Natural killer cell (primary cell): Measurements from ENCODE around the gene NDST3. TPM values are rescaled to one million over a fixed set of nuclear protein-coding genes. Genes with fewer than 3 reads are reported as not detected.

Source experiments
- ATAC-seq, 3 donors: fragments of 150-1000 bp in 2 of 3; fragments of 200-7000 bp in 1 of 3; cut with Tn5 transposase; 1 replicate in 1 of 3; 2 replicates in 2 of 3; pipeline ENCODE4 v1.10.0; 2021; ENCODE audit warnings: mild to moderate bottlenecking in 2 of 3, moderate library complexity in 2 of 3
- DNase-seq, 2 donors: peaks; one replicate each; pipeline versions ENCODE4 v3.0.0 to v3.0.0-alpha.2; 2013 to 2021; ENCODE audit warnings: mixed read lengths in 1 of 2
- H3K27ac ChIP-seq: one replicate; pipeline ENCODE4 v1.5.1; 2013; ENCODE audit warnings: mild to moderate bottlenecking, low read length
- H3K27me3 ChIP-seq: one replicate; pipeline ENCODE4 v1.6.1; 2013; ENCODE audit warnings: low read length; ENCODE audit not compliant: control insufficient read depth, insufficient read depth
- H3K36me3 ChIP-seq: one replicate; pipeline ENCODE4 v1.6.1; 2013; ENCODE audit warnings: low read length; ENCODE audit not compliant: control insufficient read depth, insufficient read depth
- H3K4me1 ChIP-seq: one replicate; pipeline ENCODE4 v1.6.1; 2013; ENCODE audit warnings: low read length; ENCODE audit not compliant: control insufficient read depth, insufficient read depth
- H3K4me3 ChIP-seq: one replicate; pipeline ENCODE4 v1.5.1; 2013; ENCODE audit warnings: low read length
- H3K9me3 ChIP-seq: one replicate; pipeline ENCODE4 v1.6.1; 2013; ENCODE audit warnings: low read length; ENCODE audit not compliant: control insufficient read depth, insufficient read depth
- H3K27ac Mint-ChIP-seq, 2 donors: one replicate each; pipeline ENCODE4 v1.8.0; 2022; ENCODE audit warnings: mild to moderate bottlenecking in 2 of 2, mixed read lengths in 2 of 2, moderate library complexity in 1 of 2
- H3K27me3 Mint-ChIP-seq, 2 donors: one replicate each; pipeline ENCODE4 v1.8.0; 2022; ENCODE audit warnings: low read depth in 2 of 2, mixed read lengths in 2 of 2
- H3K36me3 Mint-ChIP-seq: one replicate; pipeline ENCODE4 v1.8.0; 2022; ENCODE audit warnings: mixed read lengths
- H3K4me1 Mint-ChIP-seq, 2 donors: one replicate each; pipeline ENCODE4 v1.8.0; 2022; ENCODE audit warnings: mixed read lengths in 2 of 2
- H3K4me3 Mint-ChIP-seq: one replicate; pipeline ENCODE4 v1.8.0; 2022; ENCODE audit warnings: mild to moderate bottlenecking, moderate library complexity, mixed read lengths
- H3K9me3 Mint-ChIP-seq, 2 donors: one replicate each; pipeline ENCODE4 v1.8.0; 2022; ENCODE audit warnings: mixed read lengths in 2 of 2
- WGBS: methylation state at CpG from one replicate; pipeline ENCODE4 v1.1.7; 2013; ENCODE audit warnings: missing lambda C conversion rate; ENCODE audit not compliant: insufficient coverage; 5-methylcytosine and 5-hydroxymethylcytosine counted together
- intact Hi-C: fragments of 100-400 bp; cut with micrococcal nuclease; formaldehyde crosslinking; loops from one replicate; pipeline ENCODE4 v1.14.2; 2022
- total RNA-seq, 4 donors: library from RNA; stranded (reverse); fragments of 120-200 nt in 1 of 4; gene quantifications; one replicate each; pipeline versions ENCODE4 v1.2.3 to v1.2.4, GENCODE V29; 2013 to 2022
- TF ChIP-seq, protein P1 (sequence below): fragments of 200-600 bp; IDR thresholded peaks from one replicate; pipeline ENCODE4 v1.8.0; 2022; ENCODE audit warnings: antibody characterized with exemption

The NDST3 gene
- total RNA-seq, 3 donors from 2014 or later (not counting 1 experiment from before 2014, with no cell fraction given), result not detected

DNA sequence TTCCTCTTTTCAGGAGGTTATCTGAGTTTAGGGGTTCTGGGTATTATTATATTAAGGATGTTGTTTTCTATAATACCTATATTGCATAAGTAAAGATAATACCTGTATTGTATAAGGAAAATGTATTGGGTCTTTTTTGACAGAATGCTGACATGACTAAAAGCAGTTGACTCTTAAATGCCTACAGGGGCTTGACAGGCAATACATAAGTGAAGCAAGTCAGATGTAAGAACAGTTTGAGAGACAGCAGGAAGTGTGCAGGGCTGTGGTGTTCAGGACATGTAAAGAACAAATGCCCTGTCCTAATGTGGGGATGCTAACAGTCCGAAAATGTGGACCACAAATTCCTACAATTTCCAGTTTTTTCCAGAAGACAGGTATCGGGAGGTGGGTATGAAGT lies 30.2 kb upstream of the NDST3 start:
- ATAC-seq, result no peak
- no peak overlapping the region for H3K27ac Mint-ChIP-seq
- Histone ChIP-seq H3K27ac (no peak overlapping the region), H3K27me3 (no peaks in the 10 kb centered on the region), H3K9me3 (peaks cover 3% of the 10 kb centered on the region), H3K4me1 (no peaks in the 10 kb centered on the region), H3K4me3 (no peak overlapping the region), H3K36me3 (no peaks in the 10 kb centered on the region)
- peaks cover 3 to 6% of the 10 kb centered on the region in 2 donors for H3K9me3 Mint-ChIP-seq
- no peak overlapping the region for H3K4me3 Mint-ChIP-seq
- no peaks in the 10 kb centered on the region for H3K4me1 Mint-ChIP-seq
- no peak for DNase-seq
- intact Hi-C loops, result no loop called here
- H3K36me3 Mint-ChIP-seq, result no peaks in the 10 kb centered on the region
- TF ChIP-seq, protein P1, sequence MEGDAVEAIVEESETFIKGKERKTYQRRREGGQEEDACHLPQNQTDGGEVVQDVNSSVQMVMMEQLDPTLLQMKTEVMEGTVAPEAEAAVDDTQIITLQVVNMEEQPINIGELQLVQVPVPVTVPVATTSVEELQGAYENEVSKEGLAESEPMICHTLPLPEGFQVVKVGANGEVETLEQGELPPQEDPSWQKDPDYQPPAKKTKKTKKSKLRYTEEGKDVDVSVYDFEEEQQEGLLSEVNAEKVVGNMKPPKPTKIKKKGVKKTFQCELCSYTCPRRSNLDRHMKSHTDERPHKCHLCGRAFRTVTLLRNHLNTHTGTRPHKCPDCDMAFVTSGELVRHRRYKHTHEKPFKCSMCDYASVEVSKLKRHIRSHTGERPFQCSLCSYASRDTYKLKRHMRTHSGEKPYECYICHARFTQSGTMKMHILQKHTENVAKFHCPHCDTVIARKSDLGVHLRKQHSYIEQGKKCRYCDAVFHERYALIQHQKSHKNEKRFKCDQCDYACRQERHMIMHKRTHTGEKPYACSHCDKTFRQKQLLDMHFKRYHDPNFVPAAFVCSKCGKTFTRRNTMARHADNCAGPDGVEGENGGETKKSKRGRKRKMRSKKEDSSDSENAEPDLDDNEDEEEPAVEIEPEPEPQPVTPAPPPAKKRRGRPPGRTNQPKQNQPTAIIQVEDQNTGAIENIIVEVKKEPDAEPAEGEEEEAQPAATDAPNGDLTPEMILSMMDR, result no peak
- H3K27me3 Mint-ChIP-seq, result no peaks in the 10 kb centered on the region
- 80% methylated on average over 1 of the region's 2 CpGs for WGBS

- intact Hi-C loops, result no loop called here
- Mint-ChIP-seq H3K27ac (no peak overlapping the region), H3K9me3 (peaks cover 6 to 9% of the 10 kb centered on the region in 2 donors), H3K27me3 (no peaks in the 10 kb centered on the region), H3K36me3 (no peaks in the 10 kb centered on the region), H3K4me3 (no peak overlapping the region), H3K4me1 (no peaks in the 10 kb centered on the region)
- H3K4me1 ChIP-seq, result no peaks in the 10 kb centered on the region
- H3K27me3 ChIP-seq, result no peaks in the 10 kb centered on the region
- no peaks in the 10 kb centered on the region for H3K36me3 ChIP-seq
- ATAC-seq (no peak), DNase-seq (no peak)
- no peak overlapping the region for H3K27ac ChIP-seq
- TF ChIP-seq, protein P1, result no peak
- H3K4me3 ChIP-seq, result no peak overlapping the region
- 89% methylated on average over 3 of the region's 3 CpGs for WGBS
- H3K9me3 ChIP-seq, result peaks cover 3% of the 10 kb centered on the region
Observed at GRCh38 chr4:118005883-118006282, 28.4 kb upstream of the NDST3 start.

DNA sequence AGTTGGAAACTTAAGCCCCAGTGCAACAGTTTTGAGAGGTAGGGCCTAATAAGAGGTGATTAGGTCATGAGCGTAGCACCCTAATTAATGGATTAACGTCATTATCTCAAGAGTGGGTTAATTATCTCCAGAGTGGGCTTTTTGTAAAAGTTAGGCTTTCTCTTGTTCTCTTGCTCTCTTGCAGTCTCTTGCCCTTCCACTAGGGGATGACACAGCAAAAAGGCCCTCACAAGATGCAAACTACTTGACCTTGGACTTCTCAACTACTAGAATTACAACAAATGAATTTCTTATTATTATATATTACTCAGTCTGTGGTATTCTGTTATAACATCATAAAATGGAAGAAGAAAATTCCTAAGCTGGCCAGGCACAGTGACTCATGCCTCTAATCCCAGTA lies 22.1 kb upstream of the NDST3 start:
- H3K27ac Mint-ChIP-seq, result no peak overlapping the region
- H3K27ac ChIP-seq, result no peak overlapping the region
- peaks cover 3% of the 10 kb centered on the region for H3K9me3 ChIP-seq
- ATAC-seq (no peak), DNase-seq (no peak)
- no peaks in the 10 kb centered on the region for H3K4me1 ChIP-seq
- no peaks in the 10 kb centered on the region for H3K4me1 Mint-ChIP-seq
- H3K27me3 ChIP-seq, result no peaks in the 10 kb centered on the region
- no peaks in the 10 kb centered on the region for H3K27me3 Mint-ChIP-seq
- H3K4me3 ChIP-seq, result no peak overlapping the region
- H3K36me3 Mint-ChIP-seq, result no peaks in the 10 kb centered on the region
- intact Hi-C loops, result no loop called here
- WGBS, result 93% methylated on average over 2 of the region's 2 CpGs
- TF ChIP-seq, protein P1, result no peak
- no peak overlapping the region for H3K4me3 Mint-ChIP-seq
- peaks cover 5 to 6% of the 10 kb centered on the region in 2 donors for H3K9me3 Mint-ChIP-seq
- no peaks in the 10 kb centered on the region for H3K36me3 ChIP-seq

DNA sequence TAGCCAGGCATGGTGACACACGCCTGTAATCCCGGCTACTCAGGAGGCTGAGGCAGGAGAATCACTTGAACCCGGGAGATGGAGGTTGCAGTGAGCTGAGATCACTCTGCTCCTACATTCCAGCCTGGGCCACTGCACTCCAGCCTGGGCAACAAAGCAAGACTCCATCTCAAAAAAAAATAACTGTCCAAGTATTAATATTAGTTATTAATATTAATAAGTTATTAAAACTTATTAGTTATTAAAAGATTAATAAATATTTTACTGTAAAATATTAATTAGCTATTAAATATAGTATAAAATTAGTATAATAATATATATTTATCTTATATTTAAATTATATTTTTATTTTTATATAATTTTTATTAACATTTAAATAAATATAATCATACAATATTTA lies 19.5 kb upstream of the NDST3 start:
- Histone ChIP-seq H3K4me1 (no peaks in the 10 kb centered on the region), H3K4me3 (no peak overlapping the region), H3K9me3 (no peaks in the 10 kb centered on the region), H3K36me3 (no peaks in the 10 kb centered on the region), H3K27ac (no peak overlapping the region), H3K27me3 (no peaks in the 10 kb centered on the region)
- intact Hi-C loops, result no loop called here
- no peak for ATAC-seq
- peaks cover 3% of the 10 kb centered on the region in 2 donors for H3K9me3 Mint-ChIP-seq
- H3K27ac Mint-ChIP-seq, result no peak overlapping the region
- H3K4me1 Mint-ChIP-seq, result no peaks in the 10 kb centered on the region
- no peak overlapping the region for H3K4me3 Mint-ChIP-seq
- no peaks in the 10 kb centered on the region for H3K36me3 Mint-ChIP-seq
- no peaks in the 10 kb centered on the region for H3K27me3 Mint-ChIP-seq
- DNase-seq, result no peak
- TF ChIP-seq, protein P1, result no peak
- 92% methylated on average over 3 of the region's 3 CpGs for WGBS
